SHP77 treated with DMSO at 0.1 percent for 48 hours (cell line): ENCODE data around the gene KLF5.
"Not testable (repeated sequence)": the region's sequence is repeated elsewhere in the genome, so short reads cannot be mapped to it uniquely, and the experiment has no call there.

Source experiments
- DNase-seq: peaks from one replicate; lab custom pipeline; 2025; lab: John Stamatoyannopoulos, UW

Gene KLF5

GRCh38 chr13:73088332-73088935 is 29.6 kb downstream of the KLF5 start:
- no peak for DNase-seq

GRCh38 chr13:73089213-73089612 is 30.4 kb downstream of the KLF5 start:
- no peak for DNase-seq

- peak; percentile 7 for DNase-seq
Observed at GRCh38 chr13:73090116-73090822, 31.5 kb downstream of the KLF5 start.

GRCh38 chr13:73090823-73091187 is 32.0 kb downstream of the KLF5 start:
- DNase-seq, result no peak

- no peak for DNase-seq
Observed at GRCh38 chr13:73092829-73093228, 34.0 kb downstream of the KLF5 start.

GRCh38 chr13:73096173-73096572 is 37.4 kb downstream of the KLF5 start:
- no peak for DNase-seq

- no peak for DNase-seq
Observed at GRCh38 chr13:73096638-73097037, 37.8 kb downstream of the KLF5 start.

GRCh38 chr13:73100781-73101180 is 42.0 kb downstream of the KLF5 start:
- DNase-seq, result not testable (repeated sequence)

- DNase-seq, result no peak
Observed at GRCh38 chr13:73101351-73102007, 42.7 kb downstream of the KLF5 start.

GRCh38 chr13:73103238-73103637 is 44.4 kb downstream of the KLF5 start:
- no peak for DNase-seq

GRCh38 chr13:73106513-73107178 is 47.8 kb downstream of the KLF5 start:
- DNase-seq, result no peak

GRCh38 chr13:73107481-73107880 is 48.7 kb downstream of the KLF5 start:
- no peak for DNase-seq

- DNase-seq, result no peak
Observed at GRCh38 chr13:73107970-73108369, 49.2 kb downstream of the KLF5 start.

- no peak for DNase-seq
Observed at GRCh38 chr13:73109288-73109899, 50.6 kb downstream of the KLF5 start.

GRCh38 chr13:73109969-73110368 is 51.2 kb downstream of the KLF5 start:
- DNase-seq, result no peak

GRCh38 chr13:73110814-73111213 is 52.0 kb downstream of the KLF5 start:
- DNase-seq, result no peak

GRCh38 chr13:73111331-73111730 is 52.5 kb downstream of the KLF5 start:
- DNase-seq, result no peak

GRCh38 chr13:73119612-73120011 is 60.8 kb downstream of the KLF5 start:
- no peak for DNase-seq
